ENCODE results near the gene CDK14.

DNA sequence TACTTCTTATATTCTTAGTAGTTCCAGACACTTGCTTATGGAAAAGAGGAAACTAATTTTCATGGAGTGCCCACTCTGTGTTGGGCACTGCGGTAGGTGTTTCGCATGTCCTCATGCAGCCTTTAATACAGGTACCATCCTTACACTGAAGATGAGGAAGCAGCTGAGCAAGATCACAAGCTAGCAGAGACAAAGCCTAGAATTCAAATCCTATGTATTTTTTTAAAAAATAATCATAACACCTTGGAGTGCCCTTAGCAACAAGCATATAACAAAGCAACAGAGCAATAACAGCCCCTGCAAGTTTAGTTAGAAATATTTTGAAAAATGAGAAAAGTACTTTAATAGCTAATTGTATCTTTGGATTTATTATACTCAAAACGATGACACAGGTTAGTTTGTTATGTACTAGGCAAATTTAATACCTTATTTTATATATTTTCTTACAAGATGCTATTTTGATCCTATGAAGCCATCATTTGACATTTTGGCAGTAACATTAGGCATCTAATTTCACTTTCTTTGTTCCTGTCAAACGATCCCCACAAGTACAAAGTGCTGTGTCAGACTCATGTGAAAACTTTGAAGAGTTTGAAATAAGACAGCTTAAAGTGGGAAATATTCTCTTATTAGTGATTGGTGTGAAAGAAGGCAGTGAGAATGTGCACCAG, 245.8 kb downstream of the CDK14 start:
- TF ChIP-seq, protein P1, sequence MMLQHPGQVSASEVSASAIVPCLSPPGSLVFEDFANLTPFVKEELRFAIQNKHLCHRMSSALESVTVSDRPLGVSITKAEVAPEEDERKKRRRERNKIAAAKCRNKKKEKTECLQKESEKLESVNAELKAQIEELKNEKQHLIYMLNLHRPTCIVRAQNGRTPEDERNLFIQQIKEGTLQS (IDR thresholded peaks at IDR 0.05; ENCODE audit: insufficient read depth, low read depth, low read length), result no peak
- TF ChIP-seq CREB1 (IDR thresholded peaks at IDR 0.05), result no peak
- no peak for TF ChIP-seq POLR2A (IDR thresholded peaks at IDR 0.05; ENCODE audit: control extremely low read depth in 1 of 2, low read depth in 2 of 2, low read length in 2 of 2)
- TF ChIP-seq SP2 (IDR thresholded peaks at IDR 0.05; ENCODE audit: low read length), result no peak
